Breast epithelium (tissue), 3 donors: Measurements from ENCODE around the gene PCNA.

Experiments used
- CTCF ChIP-seq, 3 donors: fragments of 450-650 bp; IDR thresholded peaks; one replicate each; pipeline ENCODE4 v1.5.1; 2016 to 2017; ENCODE audit warnings: antibody characterized with exemption in 3 of 3, mild to moderate bottlenecking in 3 of 3, moderate library complexity in 3 of 3
- POLR2A ChIP-seq: fragments of 450-650 bp; IDR thresholded peaks from one replicate; pipeline ENCODE4 v1.6.1; 2016; ENCODE audit warnings: antibody characterized with exemption, mild to moderate bottlenecking, moderate library complexity

- TF ChIP-seq CTCF (IDR thresholded peaks at IDR 0.05), result no peak
- no peak for TF ChIP-seq POLR2A
Measured at GRCh38 chr20:5065879-5066383, 53.8 kb downstream of the PCNA start.
